Chondrocyte (in vitro differentiated cells): ENCODE data around the gene FOXF1. TPM values are rescaled to one million over a fixed set of nuclear protein-coding genes. Genes with fewer than 3 reads are reported as not detected.

ENCODE experiments used
- DNase-seq: peaks from one replicate; pipeline ENCODE4 v3.0.0; 2021; ENCODE audit warnings: mixed read lengths, low spot score
- H3K27ac Mint-ChIP-seq: one replicate; pipeline ENCODE4 v1.8.0; 2021; ENCODE audit warnings: mild to moderate bottlenecking, moderate library complexity, mixed read lengths; ENCODE audit not compliant: unreplicated experiment
- H3K27me3 Mint-ChIP-seq: 2 replicates; pipeline ENCODE4 v1.8.0; 2021; ENCODE audit warnings: low read depth, mixed read lengths
- H3K36me3 Mint-ChIP-seq: 2 replicates; pipeline ENCODE4 v1.8.0; 2021; ENCODE audit warnings: low read depth, mixed read lengths
- H3K4me1 Mint-ChIP-seq: 2 replicates; pipeline ENCODE4 v1.8.0; 2021; ENCODE audit warnings: low read depth, mild to moderate bottlenecking, mixed read lengths
- H3K4me3 Mint-ChIP-seq: one replicate; pipeline ENCODE4 v1.8.0; 2021; ENCODE audit warnings: mild to moderate bottlenecking, moderate library complexity, mixed read lengths; ENCODE audit not compliant: unreplicated experiment
- H3K9me3 Mint-ChIP-seq: 2 replicates; pipeline ENCODE4 v1.8.0; 2021; ENCODE audit warnings: low read depth, mixed read lengths
- total RNA-seq: library from RNA; stranded (reverse); gene quantifications from 3 replicates; pipeline ENCODE4 v1.2.1, GENCODE V29; 2021
- TF ChIP-seq, protein P1 (sequence below): fragments of 200-600 bp; sonication (generic); IDR thresholded peaks from 2 replicates; pipeline ENCODE4 v1.5.0; 2021; ENCODE audit warnings: antibody characterized with exemption, mild to moderate bottlenecking, moderate library complexity

Gene FOXF1
- total RNA-seq, 1 donor from 2014 or later, result not detected

DNA sequence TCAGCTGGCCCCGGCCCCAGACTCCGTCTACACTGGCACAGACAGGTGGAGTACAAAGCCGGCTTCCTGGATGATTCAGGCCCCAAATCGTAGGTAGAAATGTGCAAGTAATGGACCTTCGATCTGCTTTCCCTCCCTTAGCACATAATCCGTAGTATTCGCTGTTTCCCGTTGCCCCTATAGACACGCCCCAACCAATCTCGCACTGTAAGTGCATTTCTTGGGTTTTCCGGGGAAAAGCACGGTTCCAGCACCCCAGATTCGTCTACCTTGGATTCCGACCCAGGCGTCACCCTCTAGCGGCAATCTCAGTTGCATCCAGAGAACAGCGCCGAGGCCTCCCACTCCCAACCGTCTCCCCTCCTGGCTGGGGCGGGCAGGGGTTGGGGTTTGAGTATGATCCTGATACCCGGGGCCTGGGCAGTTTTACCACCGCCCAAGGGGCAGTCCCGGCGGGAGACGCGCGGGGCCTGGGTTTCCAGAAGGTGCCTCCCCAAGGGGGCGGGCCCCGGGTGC, 12.1 kb upstream of the FOXF1 start:
- TF ChIP-seq, protein P1, sequence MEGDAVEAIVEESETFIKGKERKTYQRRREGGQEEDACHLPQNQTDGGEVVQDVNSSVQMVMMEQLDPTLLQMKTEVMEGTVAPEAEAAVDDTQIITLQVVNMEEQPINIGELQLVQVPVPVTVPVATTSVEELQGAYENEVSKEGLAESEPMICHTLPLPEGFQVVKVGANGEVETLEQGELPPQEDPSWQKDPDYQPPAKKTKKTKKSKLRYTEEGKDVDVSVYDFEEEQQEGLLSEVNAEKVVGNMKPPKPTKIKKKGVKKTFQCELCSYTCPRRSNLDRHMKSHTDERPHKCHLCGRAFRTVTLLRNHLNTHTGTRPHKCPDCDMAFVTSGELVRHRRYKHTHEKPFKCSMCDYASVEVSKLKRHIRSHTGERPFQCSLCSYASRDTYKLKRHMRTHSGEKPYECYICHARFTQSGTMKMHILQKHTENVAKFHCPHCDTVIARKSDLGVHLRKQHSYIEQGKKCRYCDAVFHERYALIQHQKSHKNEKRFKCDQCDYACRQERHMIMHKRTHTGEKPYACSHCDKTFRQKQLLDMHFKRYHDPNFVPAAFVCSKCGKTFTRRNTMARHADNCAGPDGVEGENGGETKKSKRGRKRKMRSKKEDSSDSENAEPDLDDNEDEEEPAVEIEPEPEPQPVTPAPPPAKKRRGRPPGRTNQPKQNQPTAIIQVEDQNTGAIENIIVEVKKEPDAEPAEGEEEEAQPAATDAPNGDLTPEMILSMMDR, result no peak
- Mint-ChIP-seq H3K36me3 (no peaks in the 10 kb centered on the region), H3K9me3 (no peaks in the 10 kb centered on the region), H3K27me3 (peaks cover 81% of the 10 kb centered on the region), H3K27ac (no peak overlapping the region), H3K4me1 (peaks cover 8% of the 10 kb centered on the region), H3K4me3 (no peak overlapping the region)
- DNase-seq, result no peak

DNA sequence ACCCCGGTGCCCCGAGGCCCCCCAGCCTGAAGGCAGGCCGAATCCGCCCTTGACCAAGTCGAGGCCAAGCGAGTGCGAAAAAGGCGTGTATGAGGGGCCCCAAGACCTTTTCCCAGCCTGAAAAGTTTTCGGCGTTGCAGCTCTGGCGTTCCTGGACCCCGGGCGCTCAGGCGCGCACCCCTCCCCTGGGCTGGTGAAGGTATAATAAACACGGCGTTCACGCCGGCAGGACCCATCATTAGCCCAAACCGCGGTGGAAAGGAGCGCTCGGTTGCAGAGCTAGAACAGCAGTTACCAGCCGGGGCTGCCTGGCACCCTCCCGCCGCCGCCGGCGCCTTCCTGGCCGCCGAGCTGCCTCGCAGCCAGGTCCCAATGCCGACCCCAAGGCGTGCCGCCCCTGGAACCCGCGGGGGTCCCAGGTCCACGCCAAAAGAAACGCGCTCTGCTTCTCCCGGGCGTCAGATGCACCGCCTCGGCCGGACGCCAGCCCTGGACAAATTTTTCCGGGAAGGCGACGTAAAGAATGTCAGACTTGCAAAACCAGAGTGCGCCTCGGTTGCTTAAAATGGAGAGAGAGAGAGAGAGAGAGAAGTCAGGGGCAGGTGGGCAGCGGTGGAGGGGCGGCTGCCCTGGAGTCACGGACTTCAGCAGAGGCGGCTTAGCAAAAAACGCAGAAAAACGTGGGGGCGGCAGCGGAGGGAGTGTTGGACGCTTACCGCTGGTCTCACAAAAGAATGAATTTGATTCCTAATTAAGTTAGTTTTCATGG, 11.5 kb upstream of the FOXF1 start:
- TF ChIP-seq, protein P1, result no peak
- Mint-ChIP-seq H3K4me3 (no peak overlapping the region), H3K36me3 (no peaks in the 10 kb centered on the region), H3K27me3 (peaks cover 83% of the 10 kb centered on the region), H3K9me3 (no peaks in the 10 kb centered on the region), H3K27ac (no peak overlapping the region), H3K4me1 (peaks cover 8% of the 10 kb centered on the region)
- DNase-seq, result peak; percentile 68

DNA sequence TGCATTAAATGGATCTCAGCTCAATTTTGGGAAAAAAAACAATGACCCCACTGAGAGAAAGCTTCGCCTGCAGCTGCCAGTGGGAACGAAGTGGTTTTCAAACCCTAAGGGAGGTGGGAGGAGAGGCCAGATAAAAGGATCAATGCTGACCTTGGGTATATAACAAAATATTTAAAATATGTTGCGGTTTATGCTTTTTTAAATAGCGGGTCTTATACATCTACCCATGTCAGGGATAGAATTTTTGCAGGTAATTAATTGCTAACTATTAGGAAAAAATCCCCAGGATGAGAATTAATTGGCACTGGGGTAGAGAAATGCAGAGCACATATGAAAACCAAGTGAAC, 10.9 kb upstream of the FOXF1 start:
- no peak overlapping the region for H3K4me3 Mint-ChIP-seq
- no peak overlapping the region for H3K27ac Mint-ChIP-seq
- H3K9me3 Mint-ChIP-seq, result no peaks in the 10 kb centered on the region
- TF ChIP-seq, protein P1, result no peak
- peaks cover 84% of the 10 kb centered on the region for H3K27me3 Mint-ChIP-seq
- DNase-seq, result no peak
- peaks cover 8% of the 10 kb centered on the region for H3K4me1 Mint-ChIP-seq
- H3K36me3 Mint-ChIP-seq, result no peaks in the 10 kb centered on the region

DNA sequence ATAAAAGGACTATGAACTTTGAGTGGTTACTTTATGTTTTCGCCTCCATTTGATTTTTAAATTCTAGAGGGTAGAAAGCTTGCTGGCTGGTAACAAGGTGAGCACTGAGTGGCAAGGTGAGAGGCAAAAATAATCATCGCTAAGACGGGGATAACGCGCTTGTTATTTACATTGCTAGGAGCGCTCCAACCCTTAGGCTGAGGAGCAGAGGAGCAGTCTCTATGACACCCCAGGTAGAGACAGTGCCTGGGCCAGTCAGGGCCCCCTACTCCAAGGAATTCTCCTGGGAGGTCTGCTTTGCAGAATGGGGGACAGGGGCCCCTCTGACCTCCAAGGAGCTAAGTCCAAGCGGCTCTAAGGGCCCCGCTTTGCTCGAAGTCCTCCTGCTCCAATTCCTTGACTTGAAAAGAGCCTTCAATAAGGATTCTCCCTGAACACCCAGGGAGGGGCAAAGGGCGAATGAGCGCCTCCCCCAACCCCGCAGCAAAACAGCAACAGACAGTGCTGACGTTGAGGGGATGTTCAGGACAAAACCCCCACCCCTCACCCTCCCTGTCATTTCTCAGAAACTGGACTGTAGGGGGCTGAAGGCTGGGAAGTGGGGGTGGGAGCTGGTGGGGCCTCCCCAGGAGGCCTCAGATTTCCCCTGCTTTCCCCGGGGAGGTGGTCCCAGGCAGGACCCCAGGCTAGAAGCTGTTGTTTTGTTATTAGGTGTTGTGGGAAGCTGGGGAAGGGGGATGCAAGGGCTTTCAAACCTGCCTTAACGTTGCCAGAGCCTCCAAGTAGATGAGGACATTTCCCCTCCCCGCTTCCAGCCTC, 10.2 kb upstream of the FOXF1 start:
- Mint-ChIP-seq H3K4me1 (peaks cover 10% of the 10 kb centered on the region), H3K27me3 (peaks cover 86% of the 10 kb centered on the region), H3K4me3 (no peak overlapping the region), H3K36me3 (no peaks in the 10 kb centered on the region), H3K9me3 (no peaks in the 10 kb centered on the region), H3K27ac (no peak overlapping the region)
- peak; percentile 37 for DNase-seq
- TF ChIP-seq, protein P1, result no peak

DNA sequence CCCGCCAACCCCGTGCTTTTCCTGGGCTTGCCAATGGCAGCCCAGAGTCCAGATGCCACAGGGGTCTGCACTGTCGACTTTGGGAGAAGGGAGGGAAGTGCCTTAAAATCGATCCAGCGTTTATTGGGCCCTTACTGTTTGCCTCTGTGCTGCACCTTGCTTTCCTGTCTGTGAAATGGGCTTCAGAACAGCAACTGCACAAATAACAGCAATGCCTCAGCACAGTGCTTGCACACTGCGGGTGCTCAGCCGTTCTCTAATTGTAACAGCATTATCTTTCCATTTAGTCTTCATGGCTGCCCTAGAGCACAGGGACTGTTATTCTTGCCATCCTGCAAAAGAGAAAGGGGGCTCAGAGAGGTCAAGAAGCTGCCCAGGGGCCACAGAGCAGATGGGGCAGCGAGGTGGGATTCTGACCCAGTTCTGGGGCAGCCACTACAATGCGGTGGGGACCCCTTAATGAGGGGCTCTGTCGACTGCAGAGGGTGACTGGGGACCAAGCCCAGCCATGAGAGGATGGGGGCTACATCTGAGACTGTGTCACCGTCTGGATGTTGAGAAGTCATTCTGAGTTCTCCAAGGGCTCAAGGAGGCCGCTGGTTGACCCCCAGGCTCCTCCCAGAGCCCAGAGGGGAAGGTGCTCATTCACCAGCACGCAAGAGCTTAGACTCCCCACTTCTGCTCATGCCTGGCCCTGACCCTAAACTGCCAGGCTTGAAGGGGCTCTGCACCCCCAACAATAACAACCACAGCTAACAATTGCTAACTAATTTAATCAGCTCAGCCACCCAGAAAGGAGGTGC, 9.4 kb upstream of the FOXF1 start:
- DNase-seq, result peak; percentile 12
- Mint-ChIP-seq H3K4me1 (peaks cover 14% of the 10 kb centered on the region), H3K9me3 (no peaks in the 10 kb centered on the region), H3K27ac (no peak overlapping the region), H3K36me3 (no peaks in the 10 kb centered on the region), H3K4me3 (no peak overlapping the region), H3K27me3 (peaks cover 82% of the 10 kb centered on the region)
- TF ChIP-seq, protein P1, result no peak
